H1 (cell line): ENCODE results near the gene RER1. TPM values are rescaled to one million over a fixed set of nuclear protein-coding genes. Genes with fewer than 3 reads are reported as not detected.

Experiments used
- CTCF ChIA-PET: fragments of 300-600 bp; sonication (Branson Sonifier 250); formaldehyde crosslinking; loops from one replicate; lab custom pipeline; 2021; ENCODE audit not compliant: partially characterized antibody; lab: Charles Lee
- POLR2A ChIA-PET: fragments of 300-600 bp; sonication (Branson Sonifier 250); formaldehyde crosslinking; loops from one replicate; lab custom pipeline; 2021; ENCODE audit warnings: inconsistent platforms; ENCODE audit not compliant: partially characterized antibody; lab: Charles Lee
- DNase-seq, 2 experiments: peaks; one replicate each; pipeline versions ENCODE4 v3.0.0 to v3.0.0-alpha.2; 2010 to 2022; ENCODE audit warnings: low spot score in 2 of 2, low read depth in 1 of 2, mixed read lengths in 1 of 2
- FAIRE-seq: peaks from 2 replicates; lab custom pipeline; 2011; peaks lifted over from hg19 to GRCh38; lab: Jason Lieb, UNC
- H2AFZ ChIP-seq: 2 replicates; pipeline ENCODE4 v1.8.1; 2012; ENCODE audit warnings: low read length, inconsistent platforms
- H2AK5ac ChIP-seq: 2 replicates; pipeline ENCODE4 v1.6.1; 2013; ENCODE audit warnings: low read depth, low read length
- H2BK120ac ChIP-seq: replicated peaks from 2 replicates; pipeline ENCODE3; 2013; ENCODE audit warnings: low read depth, low read length, inconsistent platforms
- H2BK12ac ChIP-seq: 2 replicates; pipeline ENCODE4 v1.6.1; 2013; ENCODE audit warnings: low read depth, low read length
- H2BK15ac ChIP-seq: 2 replicates; pipeline ENCODE4 v1.6.1; 2013; ENCODE audit warnings: low read length
- H2BK20ac ChIP-seq: 2 replicates; pipeline ENCODE4 v1.6.1; 2013; ENCODE audit warnings: low read length
- H2BK5ac ChIP-seq: 2 replicates; pipeline ENCODE4 v1.6.1; 2013; ENCODE audit warnings: low read depth, low read length
- H3K14ac ChIP-seq: 2 replicates; pipeline ENCODE4 v1.6.1; 2013; ENCODE audit warnings: inconsistent platforms; ENCODE audit not compliant: insufficient read length
- H3K18ac ChIP-seq: 2 replicates; pipeline ENCODE4 v1.6.1; 2013; ENCODE audit warnings: low read length; ENCODE audit errors: extremely low read depth
- H3K23ac ChIP-seq: 2 replicates; pipeline ENCODE4 v1.6.1; 2013; ENCODE audit warnings: inconsistent platforms; ENCODE audit not compliant: insufficient read length
- H3K23me2 ChIP-seq: 2 replicates; pipeline ENCODE4 v1.6.1; 2013; ENCODE audit warnings: low read depth, low read length
- H3K27ac ChIP-seq: 2 replicates; pipeline ENCODE4 v1.6.1; 2011; ENCODE audit warnings: low read depth, low read length, inconsistent platforms
- H3K27me3 ChIP-seq, 4 experiments: replicated peaks in 1 of 4; 1 replicate in 1 of 4; 2 replicates in 3 of 4; pipeline versions ENCODE4 v1.6.1 to v1.8.1; 2011 to 2013; ENCODE audit warnings: low read length in 3 of 4, mild to moderate bottlenecking in 3 of 4, inconsistent platforms in 2 of 4, mixed read lengths in 2 of 4, moderate library complexity in 1 of 4; ENCODE audit not compliant: control insufficient read depth in 3 of 4, insufficient read depth in 3 of 4; ENCODE audit errors: extremely low read depth in 1 of 4
- H3K36me3 ChIP-seq, 4 experiments: 2 replicates each; pipeline versions ENCODE4 v1.6.1 to v1.8.1; 2011 to 2013; ENCODE audit warnings: mild to moderate bottlenecking in 4 of 4, low read length in 3 of 4, moderate library complexity in 2 of 4, control low read depth in 1 of 4, inconsistent platforms in 1 of 4; ENCODE audit not compliant: insufficient read depth in 4 of 4, control insufficient read depth in 2 of 4
- H3K4ac ChIP-seq: replicated peaks from 2 replicates; pipeline ENCODE3; 2013; ENCODE audit warnings: low read length, low read depth, mixed read lengths, inconsistent platforms; ENCODE audit not compliant: insufficient read length
- H3K4me1 ChIP-seq, 4 experiments: replicated peaks in 1 of 4; 1 replicate in 1 of 4; 2 replicates in 3 of 4; pipeline versions ENCODE4 v1.6.1 to v1.8.1; 2011 to 2013; ENCODE audit warnings: low read length in 3 of 4, inconsistent platforms in 2 of 4, mixed read lengths in 1 of 4; ENCODE audit not compliant: insufficient read depth in 4 of 4, control insufficient read depth in 3 of 4
- H3K4me2 ChIP-seq, 2 experiments: 2 replicates each; pipeline versions ENCODE4 v1.6.1 to v1.8.1; 2011 to 2013; ENCODE audit warnings: low read depth in 2 of 2, low read length in 2 of 2, control low read depth in 1 of 2, inconsistent platforms in 1 of 2, mild to moderate bottlenecking in 1 of 2; ENCODE audit not compliant: insufficient read depth in 1 of 2
- H3K4me3 ChIP-seq, 4 experiments: fragments of 200-600, 300-600 bp in 1 of 4; sonication (generic), shearing (Covaris generic), sonication (Bioruptor Twin) in 1 of 4; 2 replicates each; pipeline versions ENCODE4 v1.5.1 to v1.8.1; 2011 to 2016; ENCODE audit warnings: low read length in 4 of 4, low read depth in 3 of 4, control low read depth in 2 of 4, inconsistent platforms in 2 of 4, mild to moderate bottlenecking in 2 of 4, mixed read lengths in 1 of 4, moderate library complexity in 1 of 4; ENCODE audit not compliant: insufficient read depth in 2 of 4; ENCODE audit errors: extremely low read depth in 1 of 4
- H3K56ac ChIP-seq: replicated peaks from 2 replicates; pipeline ENCODE3; 2013; ENCODE audit warnings: low read depth, mild to moderate bottlenecking, mixed read lengths, low read length, inconsistent platforms; ENCODE audit not compliant: insufficient read length
- H3K79me1 ChIP-seq: 2 replicates; pipeline ENCODE4 v1.6.1; 2013; ENCODE audit warnings: low read depth, low read length, control low read depth
- H3K79me2 ChIP-seq, 2 experiments: 2 replicates each; pipeline versions ENCODE4 v1.6.1 to v1.8.1; 2012 to 2013; ENCODE audit warnings: low read length in 2 of 2, mild to moderate bottlenecking in 2 of 2, inconsistent platforms in 1 of 2; ENCODE audit not compliant: insufficient read depth in 2 of 2, control insufficient read depth in 1 of 2
- H3K9ac ChIP-seq, 4 experiments: replicated peaks in 1 of 4; 1 replicate in 1 of 4; 2 replicates in 3 of 4; pipeline versions ENCODE4 v1.6.1 to v1.8.1; 2011 to 2013; ENCODE audit warnings: low read depth in 3 of 4, low read length in 3 of 4, control low read depth in 2 of 4, mild to moderate bottlenecking in 2 of 4, moderate library complexity in 2 of 4, inconsistent platforms in 1 of 4; ENCODE audit errors: extremely low read depth in 1 of 4
- H3K9me3 ChIP-seq, 2 experiments: 2 replicates each; pipeline versions ENCODE4 v1.6.1 to v1.8.1; 2012 to 2013; ENCODE audit warnings: mild to moderate bottlenecking in 2 of 2, moderate library complexity in 2 of 2, control low read depth in 1 of 2, inconsistent platforms in 1 of 2, low read depth in 1 of 2, low read length in 1 of 2, mixed read lengths in 1 of 2; ENCODE audit not compliant: insufficient read depth in 2 of 2
- H4K20me1 ChIP-seq, 2 experiments: replicated peaks in 1 of 2; 2 replicates each; pipeline versions ENCODE3 to v1.8.1; 2011 to 2013; ENCODE audit warnings: inconsistent platforms in 2 of 2, low read length in 2 of 2, mild to moderate bottlenecking in 1 of 2; ENCODE audit not compliant: insufficient read depth in 2 of 2, control insufficient read depth in 1 of 2
- H4K5ac ChIP-seq: 2 replicates; pipeline ENCODE4 v1.6.1; 2013; ENCODE audit warnings: low read length, low read depth, mixed read lengths, inconsistent platforms; ENCODE audit not compliant: insufficient read length
- H4K8ac ChIP-seq: 2 replicates; pipeline ENCODE4 v1.8.0; 2013; ENCODE audit warnings: mild to moderate bottlenecking, moderate library complexity, low read length, inconsistent platforms; ENCODE audit not compliant: insufficient read depth; ENCODE audit errors: extremely low read depth
- H4K91ac ChIP-seq: replicated peaks from 2 replicates; pipeline ENCODE3; 2013; ENCODE audit warnings: low read length, mixed read lengths, inconsistent platforms; ENCODE audit not compliant: insufficient read length
- ATF2 ChIP-seq: IDR thresholded peaks from 2 replicates; pipeline ENCODE4 v1.6.1; 2012; ENCODE audit warnings: low read length, inconsistent platforms
- CHD1 ChIP-seq: IDR thresholded peaks from 2 replicates; pipeline ENCODE4 v1.6.1; 2012; ENCODE audit warnings: low read depth, low read length, improper control_type of control experiment
- WGBS, 2 experiments: shearing (Covaris generic) in 1 of 2; methylation state at CpG; one replicate each; pipeline versions ENCODE4 v1.1.6 to v1.1.7; 2013 to 2015; ENCODE audit warnings: low lambda C conversion rate in 2 of 2, mixed read lengths in 2 of 2, inconsistent platforms in 1 of 2, low coverage in 1 of 2, missing lambda C conversion rate in 1 of 2; ENCODE audit not compliant: insufficient replicate concordance in 2 of 2, insufficient coverage in 1 of 2, insufficient read length in 1 of 2; ENCODE audit errors: extremely low coverage in 1 of 2, missing lambda C conversion rate in 1 of 2; 5-methylcytosine and 5-hydroxymethylcytosine counted together
- polyA plus RNA-seq, 7 experiments: library from polyadenylated mRNA; depleted of rRNA in 3 of 7; stranded (reverse) in 5 of 7; unstranded in 2 of 7; fragments of >200 nt in 5 of 7; fragments of 200-250 nt in 2 of 7; gene quantifications; 1 replicate in 5 of 7; 2 replicates in 1 of 7; 4 replicates in 1 of 7; pipeline versions ENCODE4 v1.2.1 to v1.2.3, GENCODE V29; 2011 to 2013; ENCODE audit warnings: missing spikeins in 2 of 7, mixed read lengths in 2 of 7
- total RNA-seq: library from RNA; stranded (reverse); fragmentation: NEBNext Ultra II Directional; extraction: Animal tissue kit (Norgen Biotek cat#: 25700); gene quantifications from 2 replicates; pipeline ENCODE4 v1.2.1, GENCODE V29; 2021

Gene RER1
- total and polyA plus RNA-seq, 2 of the 8 experiments (the other 6 are each of a cell fraction or from before 2014, with no cell fraction given) = 102 to 134 TPM

DNA sequence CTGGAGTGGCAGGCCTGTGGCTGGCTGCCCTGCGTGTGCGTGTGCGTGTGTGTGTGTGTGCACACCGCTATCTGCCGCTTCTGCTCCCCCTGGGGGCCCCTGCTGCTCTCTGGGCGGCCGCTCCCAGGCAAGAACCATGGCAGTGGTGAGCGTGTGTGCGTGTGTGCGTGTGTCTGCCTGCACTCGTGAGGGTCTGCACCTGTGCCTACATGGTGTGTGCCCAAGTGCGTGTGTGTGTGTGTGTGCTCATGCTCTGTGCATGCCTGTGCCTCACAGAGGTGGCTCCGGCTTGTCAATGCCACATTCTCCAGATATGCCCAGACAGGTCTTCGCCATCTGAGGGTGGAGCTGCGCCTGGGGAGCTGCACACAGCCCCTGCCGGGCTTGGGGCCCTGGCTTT, 39.5 kb downstream of the RER1 start:
- no peaks in the 10 kb centered on the region for H3K79me1 ChIP-seq
- H3K27me3 ChIP-seq = no peaks in the 10 kb centered on the region
- FAIRE-seq (no peak), DNase-seq (no peak)
- H3K18ac ChIP-seq = no peak overlapping the region
- no peaks in the 10 kb centered on the region for H3K79me2 ChIP-seq
- peak overlapping the region; percentile 65 for H4K91ac ChIP-seq
- peak overlapping the region; percentile 78 for H3K4ac ChIP-seq
- no peaks in the 10 kb centered on the region for H3K36me3 ChIP-seq
- no peak overlapping the region for H4K8ac ChIP-seq
- no peak overlapping the region for H3K9ac ChIP-seq
- H3K23me2 ChIP-seq = no peaks in the 10 kb centered on the region
- H2BK20ac ChIP-seq = no peak overlapping the region
- peaks cover 0 to 1% of the 10 kb centered on the region in 2 experiments for H4K20me1 ChIP-seq
- no peak overlapping the region for H3K56ac ChIP-seq
- H4K5ac ChIP-seq = no peak overlapping the region
- H3K4me3 ChIP-seq = no peak overlapping the region
- POLR2A ChIA-PET = no interaction called here
- H3K4me2 ChIP-seq = no peak overlapping the region
- H3K9me3 ChIP-seq = peaks cover 11 to 27% of the 10 kb centered on the region in 2 experiments; a peak in 3 of 4 replicates
- H3K4me1 ChIP-seq = no peaks in the 10 kb centered on the region
- CTCF ChIA-PET = interaction anchor here (1.2 to 4.2 kb wide), 11 partner anchors 10 to 1173 kb away, joined by 3 to 48 read pairs (median 6); no protein-coding TSS in a partner anchor
- H3K14ac ChIP-seq = no peak overlapping the region
- no peak overlapping the region for H2BK120ac ChIP-seq
- no peak overlapping the region for H2BK15ac ChIP-seq
- WGBS, 2 experiments = 84% methylated on average over 16 of the region's 16 CpGs; no CpG with 5 or more reads in 1 of the 2 experiments
- no peak overlapping the region for H2AK5ac ChIP-seq
- H3K23ac ChIP-seq = no peak overlapping the region
- H2BK12ac ChIP-seq = peak overlapping the region; percentile 50; the same call in 1 of the 2 replicates
- H2AFZ ChIP-seq = no peak overlapping the region
- H3K27ac ChIP-seq = no peak overlapping the region
- 0 out of 2 replicates have a peak overlapping the region, but pooled peaks have one; percentile 35 for H2BK5ac ChIP-seq
- no peak for TF ChIP-seq CHD1
- TF ChIP-seq ATF2 = no peak
